ENCODE data around the gene CLCN1.
"Not testable (repeated sequence)": the region's sequence is repeated elsewhere in the genome, so short reads cannot be mapped to it uniquely, and the experiment has no call there.

Gene CLCN1

GRCh38 chr7:143285470-143285778 lies 30.5 kb upstream of the CLCN1 start:
- Histone ChIP-seq H3K4me2 (ENCODE audit: low read length) (no peak overlapping the region), H3K9ac (ENCODE audit: low read depth, low read length) (no peak overlapping the region), H3K27me3 (ENCODE audit: control insufficient read depth, insufficient read depth, low read length) (no peaks in the 10 kb centered on the region), H3K36me3 (ENCODE audit: insufficient read depth, low read length) (peaks cover 2% of the 10 kb centered on the region), H3K9me3 (replicated peaks; ENCODE audit: low read length) (no peaks in the 10 kb centered on the region), H3K4me1 (ENCODE audit: control insufficient read depth, insufficient read depth, low read length) (peaks cover 16% of the 10 kb centered on the region), H3K4me3 (ENCODE audit: low read length) (no peak overlapping the region)

GRCh38 chr7:143285806-143286521 lies 29.9 kb upstream of the CLCN1 start:
- Histone ChIP-seq H3K4me3 (ENCODE audit: low read length) (no peak overlapping the region), H3K4me1 (ENCODE audit: control insufficient read depth, insufficient read depth, low read length) (peaks cover 20% of the 10 kb centered on the region), H3K9me3 (replicated peaks; ENCODE audit: low read length) (no peaks in the 10 kb centered on the region), H3K36me3 (ENCODE audit: insufficient read depth, low read length) (peaks cover 6% of the 10 kb centered on the region), H3K4me2 (ENCODE audit: low read length) (no peak overlapping the region), H3K27me3 (ENCODE audit: control insufficient read depth, insufficient read depth, low read length) (no peaks in the 10 kb centered on the region), H3K9ac (ENCODE audit: low read depth, low read length) (no peak overlapping the region)

- Histone ChIP-seq H3K27me3 (ENCODE audit: control insufficient read depth, insufficient read depth, low read length) (no peaks in the 10 kb centered on the region), H3K9me3 (replicated peaks; ENCODE audit: low read length) (no peaks in the 10 kb centered on the region), H3K36me3 (ENCODE audit: insufficient read depth, low read length) (peaks cover 6% of the 10 kb centered on the region), H3K4me2 (ENCODE audit: low read length) (no peak overlapping the region), H3K9ac (ENCODE audit: low read depth, low read length) (no peak overlapping the region), H3K4me1 (ENCODE audit: control insufficient read depth, insufficient read depth, low read length) (peaks cover 25% of the 10 kb centered on the region), H3K4me3 (ENCODE audit: low read length) (no peak overlapping the region)
Observed at GRCh38 chr7:143286522-143286890, 29.4 kb upstream of the CLCN1 start.

GRCh38 chr7:143287339-143287934 lies 28.5 kb upstream of the CLCN1 start:
- no peaks in the 10 kb centered on the region for H3K9me3 ChIP-seq (replicated peaks; ENCODE audit: low read length)
- peak overlapping the region; percentile 91 for H3K4me3 ChIP-seq (ENCODE audit: low read length)
- no peak overlapping the region for H3K9ac ChIP-seq (ENCODE audit: low read depth, low read length)
- H3K4me2 ChIP-seq (ENCODE audit: low read length): peak overlapping the region; percentile 72
- peaks cover 25% of the 10 kb centered on the region for H3K4me1 ChIP-seq (ENCODE audit: control insufficient read depth, insufficient read depth, low read length)
- H3K27me3 ChIP-seq (ENCODE audit: control insufficient read depth, insufficient read depth, low read length): no peaks in the 10 kb centered on the region
- peaks cover 11% of the 10 kb centered on the region for H3K36me3 ChIP-seq (ENCODE audit: insufficient read depth, low read length)

- H3K36me3 ChIP-seq (ENCODE audit: insufficient read depth, low read length): peaks cover 16% of the 10 kb centered on the region
- H3K4me1 ChIP-seq (ENCODE audit: control insufficient read depth, insufficient read depth, low read length): peaks cover 25% of the 10 kb centered on the region
- peak within 1 kb of the TSS; percentile 96 for H3K9ac ChIP-seq (ENCODE audit: low read depth, low read length)
- H3K4me3 ChIP-seq (ENCODE audit: low read length): peak within 1 kb of the TSS; percentile 91
- H3K4me2 ChIP-seq (ENCODE audit: low read length): peak within 1 kb of the TSS; percentile 86
- H3K27me3 ChIP-seq (ENCODE audit: control insufficient read depth, insufficient read depth, low read length): no peaks in the 10 kb centered on the region
- H3K9me3 ChIP-seq (replicated peaks; ENCODE audit: low read length): no peaks in the 10 kb centered on the region
Observed at GRCh38 chr7:143287935-143288826, 27.7 kb upstream of the CLCN1 start, which contains the start of gene CASP2. Gene CASP2, plus strand, starts transcription at chr7:143288351. Its CDS starts 105 bp downstream, at chr7:143288456.

GRCh38 chr7:143288836-143289235 lies 27.1 kb upstream of the CLCN1 start:
- H3K9ac ChIP-seq (ENCODE audit: low read depth, low read length): peak overlapping the region; percentile 96
- no peaks in the 10 kb centered on the region for H3K27me3 ChIP-seq (ENCODE audit: control insufficient read depth, insufficient read depth, low read length)
- peaks cover 21% of the 10 kb centered on the region for H3K36me3 ChIP-seq (ENCODE audit: insufficient read depth, low read length)
- H3K4me1 ChIP-seq (ENCODE audit: control insufficient read depth, insufficient read depth, low read length): peaks cover 25% of the 10 kb centered on the region
- no peaks in the 10 kb centered on the region for H3K9me3 ChIP-seq (replicated peaks; ENCODE audit: low read length)
- H3K4me2 ChIP-seq (ENCODE audit: low read length): peak overlapping the region; percentile 86
- peak overlapping the region; percentile 91 for H3K4me3 ChIP-seq (ENCODE audit: low read length)

GRCh38 chr7:143289421-143289820 lies 26.5 kb upstream of the CLCN1 start:
- peak overlapping the region; percentile 91 for H3K4me3 ChIP-seq (ENCODE audit: low read length)
- H3K36me3 ChIP-seq (ENCODE audit: insufficient read depth, low read length): peaks cover 27% of the 10 kb centered on the region
- H3K9me3 ChIP-seq (replicated peaks; ENCODE audit: low read length): no peaks in the 10 kb centered on the region
- H3K27me3 ChIP-seq (ENCODE audit: control insufficient read depth, insufficient read depth, low read length): no peaks in the 10 kb centered on the region
- peaks cover 25% of the 10 kb centered on the region for H3K4me1 ChIP-seq (ENCODE audit: control insufficient read depth, insufficient read depth, low read length)
- peak overlapping the region; percentile 86 for H3K4me2 ChIP-seq (ENCODE audit: low read length)
- H3K9ac ChIP-seq (ENCODE audit: low read depth, low read length): peak overlapping the region; percentile 96

- H3K4me3 ChIP-seq (ENCODE audit: low read length): peak overlapping the region; percentile 91
- H3K4me2 ChIP-seq (ENCODE audit: low read length): peak overlapping the region; percentile 86
- H3K9ac ChIP-seq (ENCODE audit: low read depth, low read length): peak overlapping the region; percentile 96
Observed at GRCh38 chr7:143289888-143290287, 26.0 kb upstream of the CLCN1 start.

GRCh38 chr7:143290293-143290692 lies 25.6 kb upstream of the CLCN1 start:
- H3K4me2 ChIP-seq (ENCODE audit: low read length): peak overlapping the region; percentile 62
- H3K4me1 ChIP-seq (ENCODE audit: control insufficient read depth, insufficient read depth, low read length): peaks cover 26% of the 10 kb centered on the region
- no peak overlapping the region for H3K9ac ChIP-seq (ENCODE audit: low read depth, low read length)

More at GRCh38 chr7:143289888-143290287, 26.0 kb upstream of the CLCN1 start:
- H3K4me1 ChIP-seq (ENCODE audit: control insufficient read depth, insufficient read depth, low read length): peaks cover 25% of the 10 kb centered on the region
- H3K36me3 ChIP-seq (ENCODE audit: insufficient read depth, low read length): peaks cover 32% of the 10 kb centered on the region
- H3K27me3 ChIP-seq (ENCODE audit: control insufficient read depth, insufficient read depth, low read length); H3K9me3 ChIP-seq (replicated peaks; ENCODE audit: low read length): not testable (repeated sequence)

GRCh38 chr7:143292876-143293275 lies 23.0 kb upstream of the CLCN1 start:
- H3K4me1 ChIP-seq (ENCODE audit: control insufficient read depth, insufficient read depth, low read length): peaks cover 35% of the 10 kb centered on the region
- H3K9ac ChIP-seq (ENCODE audit: low read depth, low read length): no peak overlapping the region
- peaks cover 43% of the 10 kb centered on the region for H3K36me3 ChIP-seq (ENCODE audit: insufficient read depth, low read length)
- no peak overlapping the region for H3K4me3 ChIP-seq (ENCODE audit: low read length)
- no peaks in the 10 kb centered on the region for H3K9me3 ChIP-seq (replicated peaks; ENCODE audit: low read length)
- H3K27me3 ChIP-seq (ENCODE audit: control insufficient read depth, insufficient read depth, low read length): no peaks in the 10 kb centered on the region
- H3K4me2 ChIP-seq (ENCODE audit: low read length): no peak overlapping the region

More at GRCh38 chr7:143290293-143290692, 25.6 kb upstream of the CLCN1 start:
- Histone ChIP-seq H3K36me3 (ENCODE audit: insufficient read depth, low read length) (peaks cover 36% of the 10 kb centered on the region), H3K9me3 (replicated peaks; ENCODE audit: low read length) (no peaks in the 10 kb centered on the region), H3K4me3 (ENCODE audit: low read length) (peak overlapping the region; percentile 43), H3K27me3 (ENCODE audit: control insufficient read depth, insufficient read depth, low read length) (no peaks in the 10 kb centered on the region)

- H3K4me2 ChIP-seq (ENCODE audit: low read length): no peak overlapping the region
- H3K4me3 ChIP-seq (ENCODE audit: low read length): no peak overlapping the region
- H3K36me3 ChIP-seq (ENCODE audit: insufficient read depth, low read length): peaks cover 59% of the 10 kb centered on the region
- H3K9me3 ChIP-seq (replicated peaks; ENCODE audit: low read length): no peaks in the 10 kb centered on the region
- no peak overlapping the region for H3K9ac ChIP-seq (ENCODE audit: low read depth, low read length)
- no peaks in the 10 kb centered on the region for H3K27me3 ChIP-seq (ENCODE audit: control insufficient read depth, insufficient read depth, low read length)
- H3K4me1 ChIP-seq (ENCODE audit: control insufficient read depth, insufficient read depth, low read length): peaks cover 20% of the 10 kb centered on the region
Observed at GRCh38 chr7:143295870-143296269, 20.0 kb upstream of the CLCN1 start.
